GM10266 (cell line): ENCODE data around the gene EIF4A3.
"Not testable (repeated sequence)": the region's sequence is repeated elsewhere in the genome, so short reads cannot be mapped to it uniquely, and the experiment has no call there.

ENCODE experiments used
- DNase-seq: peaks from one replicate; pipeline ENCODE4 v3.0.0; 2012; ENCODE audit errors: extremely low spot score
- TF ChIP-seq, protein P1 (sequence below): IDR thresholded peaks from 2 replicates; pipeline ENCODE4 v1.5.1; 2012; ENCODE audit warnings: mild to moderate bottlenecking, low read depth; ENCODE audit not compliant: control insufficient read depth, insufficient read depth; ENCODE audit errors: missing control alignments

Gene EIF4A3

DNA sequence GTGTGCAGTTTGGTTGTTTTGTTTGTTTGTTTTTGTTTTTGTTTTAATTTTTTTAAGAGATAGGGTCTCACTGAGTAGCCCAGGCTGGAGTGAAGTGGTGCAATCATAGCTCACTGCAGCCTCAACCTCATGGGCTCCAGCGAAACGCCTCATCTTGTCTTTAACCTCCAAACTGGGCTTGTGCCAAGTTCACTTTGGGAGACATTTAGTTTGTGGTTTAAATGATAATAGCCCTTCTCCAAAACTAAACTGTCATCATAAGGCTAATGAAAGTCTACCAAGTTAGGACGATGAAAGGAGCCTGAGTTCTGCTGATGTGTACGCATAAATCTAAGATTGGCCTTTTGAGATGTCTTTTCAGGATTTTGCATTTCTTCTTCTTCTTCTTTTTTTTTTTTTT, 16.4 kb upstream of the EIF4A3 start:
- DNase-seq, result no peak
- TF ChIP-seq, protein P1, sequence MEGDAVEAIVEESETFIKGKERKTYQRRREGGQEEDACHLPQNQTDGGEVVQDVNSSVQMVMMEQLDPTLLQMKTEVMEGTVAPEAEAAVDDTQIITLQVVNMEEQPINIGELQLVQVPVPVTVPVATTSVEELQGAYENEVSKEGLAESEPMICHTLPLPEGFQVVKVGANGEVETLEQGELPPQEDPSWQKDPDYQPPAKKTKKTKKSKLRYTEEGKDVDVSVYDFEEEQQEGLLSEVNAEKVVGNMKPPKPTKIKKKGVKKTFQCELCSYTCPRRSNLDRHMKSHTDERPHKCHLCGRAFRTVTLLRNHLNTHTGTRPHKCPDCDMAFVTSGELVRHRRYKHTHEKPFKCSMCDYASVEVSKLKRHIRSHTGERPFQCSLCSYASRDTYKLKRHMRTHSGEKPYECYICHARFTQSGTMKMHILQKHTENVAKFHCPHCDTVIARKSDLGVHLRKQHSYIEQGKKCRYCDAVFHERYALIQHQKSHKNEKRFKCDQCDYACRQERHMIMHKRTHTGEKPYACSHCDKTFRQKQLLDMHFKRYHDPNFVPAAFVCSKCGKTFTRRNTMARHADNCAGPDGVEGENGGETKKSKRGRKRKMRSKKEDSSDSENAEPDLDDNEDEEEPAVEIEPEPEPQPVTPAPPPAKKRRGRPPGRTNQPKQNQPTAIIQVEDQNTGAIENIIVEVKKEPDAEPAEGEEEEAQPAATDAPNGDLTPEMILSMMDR, result no peak

DNA sequence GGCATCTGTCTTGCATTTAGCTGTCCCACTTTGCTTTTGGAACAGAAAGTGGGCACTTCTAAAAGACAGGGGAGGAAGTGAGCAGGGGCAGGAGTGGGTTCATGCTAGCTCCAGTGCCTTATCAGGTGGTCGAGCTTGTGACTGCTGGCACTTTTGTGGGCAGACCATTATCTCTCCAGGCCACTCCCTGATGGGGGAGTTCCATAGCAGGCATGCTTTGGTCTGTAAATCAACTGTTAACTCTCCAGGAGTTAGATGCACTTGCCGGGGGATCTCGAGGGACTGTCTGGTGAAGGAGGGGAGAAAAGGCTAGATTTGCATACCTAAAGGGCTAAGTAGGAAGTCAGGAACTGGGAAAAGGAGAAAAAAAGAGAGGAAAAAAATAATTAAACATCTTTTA, 13.6 kb upstream of the EIF4A3 start:
- TF ChIP-seq, protein P1, result no peak
- DNase-seq, result no peak

DNA sequence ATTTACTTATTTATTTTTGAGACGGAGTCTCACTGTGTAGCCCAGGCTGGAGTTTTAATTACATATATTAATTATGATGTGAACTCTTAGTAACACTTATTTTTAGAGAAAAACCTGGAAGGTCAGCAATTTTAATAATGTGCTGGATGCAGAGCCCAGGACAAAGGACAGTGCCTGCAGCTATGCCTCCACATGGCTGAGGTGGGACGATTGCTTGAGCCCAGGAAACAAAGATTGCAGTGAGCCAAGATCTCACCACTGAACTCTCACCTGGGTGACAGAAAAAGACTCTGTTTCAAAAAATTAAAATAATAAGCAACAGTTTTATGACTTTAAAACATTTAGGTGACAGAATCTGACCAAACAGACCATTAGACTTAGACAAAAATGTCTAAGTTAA, 11.9 kb upstream of the EIF4A3 start:
- TF ChIP-seq, protein P1, result no peak
- no peak for DNase-seq

DNA sequence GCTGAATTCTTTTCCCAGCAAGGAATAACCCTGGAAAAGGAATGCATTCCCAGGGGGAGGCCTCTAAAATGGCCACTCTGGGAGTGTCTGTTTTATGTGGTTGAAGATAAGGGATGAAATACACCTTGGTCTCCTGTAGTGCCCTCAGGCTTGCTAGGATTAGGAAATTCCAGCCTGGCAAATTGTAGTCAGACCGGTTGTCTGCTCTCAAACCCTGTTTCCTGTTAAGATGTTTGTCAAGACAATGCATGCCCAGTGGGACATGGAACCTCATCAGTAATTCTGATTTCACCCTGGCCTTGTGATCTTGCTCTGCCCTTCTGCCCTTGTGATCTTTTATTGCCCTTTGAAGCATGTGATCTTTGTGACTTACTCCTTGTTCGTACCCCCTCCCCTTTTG, 8.7 kb upstream of the EIF4A3 start:
- not testable (repeated sequence) for DNase-seq

DNA sequence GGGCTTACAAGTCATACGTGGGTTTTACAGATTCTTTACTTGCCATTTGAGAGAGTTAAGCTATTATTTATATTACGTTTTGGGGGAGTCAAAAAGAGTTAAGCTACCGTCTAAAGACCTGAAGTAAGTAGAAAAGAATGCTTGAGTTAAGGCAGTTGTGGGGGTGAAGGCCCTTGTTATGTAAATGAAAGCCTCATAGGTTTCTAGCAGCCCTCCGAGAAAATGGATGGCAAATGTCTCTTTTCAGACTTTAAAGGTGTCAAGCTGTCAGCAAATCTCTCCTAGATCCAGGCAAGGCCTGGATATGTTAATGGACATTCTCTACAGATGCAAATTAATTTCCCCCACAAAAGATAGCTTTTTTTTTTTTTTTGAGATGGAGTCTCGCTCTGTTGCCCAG, 7.2 kb upstream of the EIF4A3 start:
- TF ChIP-seq, protein P1, result no peak
- DNase-seq, result no peak

DNA sequence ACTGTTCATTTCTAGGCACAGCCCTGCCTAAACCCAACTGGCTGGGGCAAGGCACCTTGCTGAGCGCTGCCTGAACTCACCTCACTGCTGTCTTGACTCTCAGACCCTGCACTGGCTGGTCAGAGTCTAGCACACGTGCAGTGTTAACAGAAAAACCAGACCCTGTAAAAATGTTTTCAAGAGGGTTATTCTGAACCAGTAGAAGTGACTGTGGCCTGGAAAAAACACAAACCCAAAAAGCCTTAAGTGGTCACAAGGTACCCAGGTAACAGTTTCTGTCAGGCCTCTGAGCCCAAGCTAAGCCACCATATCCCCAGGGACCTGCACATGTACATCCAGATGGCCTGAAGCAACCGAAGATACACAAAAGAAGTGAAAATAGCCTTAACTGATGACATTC, 6.1 kb upstream of the EIF4A3 start:
- TF ChIP-seq, protein P1, result no peak

DNA sequence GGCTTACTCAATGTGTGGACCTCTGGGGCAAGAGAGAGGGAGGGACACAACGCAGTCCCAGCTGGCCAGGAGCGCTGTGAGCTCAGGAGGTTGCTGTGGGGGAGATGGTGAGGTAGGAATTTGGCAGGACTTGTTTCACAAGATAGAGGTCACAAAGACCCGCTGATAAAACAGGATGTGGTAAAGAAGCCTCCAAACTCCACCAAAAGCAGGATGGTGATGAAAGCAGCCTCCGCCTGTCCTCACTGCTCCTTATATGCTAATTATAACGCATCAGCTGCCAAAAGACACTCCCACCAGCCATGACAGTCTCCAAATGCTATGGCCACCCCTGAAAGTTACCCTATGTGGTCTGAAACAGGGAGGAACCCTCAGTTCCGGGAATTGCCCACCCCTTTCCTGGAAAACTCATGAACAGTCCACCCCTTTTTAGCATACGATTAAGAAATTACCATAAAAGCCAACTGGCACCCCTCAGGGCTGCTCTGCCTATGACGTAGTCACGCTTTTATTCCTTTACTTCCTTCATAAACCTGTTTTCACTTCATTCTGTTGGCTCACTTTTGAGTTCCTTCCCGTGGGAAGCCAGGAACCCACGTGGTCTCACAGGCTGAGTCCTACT, 5.3 kb upstream of the EIF4A3 start:
- DNase-seq, result no peak
- TF ChIP-seq, protein P1, result no peak

More for the DNA sequence above, 6.1 kb upstream of the EIF4A3 start:
- DNase-seq, result no peak

DNA sequence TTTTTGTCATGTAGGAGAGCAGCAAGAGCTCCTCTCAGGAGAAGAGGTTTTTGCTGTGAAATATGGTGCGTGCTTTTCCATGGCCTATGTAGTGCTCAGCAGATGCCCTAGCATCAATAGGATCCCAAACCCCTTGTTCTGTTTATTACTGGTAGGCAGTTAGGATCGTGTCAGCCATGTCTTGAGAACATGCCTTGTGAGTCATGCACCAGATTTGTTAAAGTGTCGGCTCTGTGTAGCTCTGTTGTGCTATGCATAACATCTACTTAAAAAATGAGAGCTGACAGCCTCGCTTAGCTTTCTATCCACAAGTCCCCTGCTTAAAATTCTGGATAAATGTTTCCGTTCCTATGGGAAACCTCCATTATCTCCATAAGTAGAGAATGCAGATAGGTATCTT, 4.4 kb upstream of the EIF4A3 start:
- TF ChIP-seq, protein P1, result no peak
- no peak for DNase-seq
